CD8-positive, alpha-beta memory T cell (primary cell): Measurements from ENCODE around the gene PRAMEF1. TPM values are rescaled to one million over a fixed set of nuclear protein-coding genes. Genes with fewer than 3 reads are reported as not detected.
"Not testable (repeated sequence)": the region's sequence is repeated elsewhere in the genome, so short reads cannot be mapped to it uniquely, and the experiment has no call there.

Source experiments
- CTCF ChIA-PET: fragments of 350-600 bp; sonication (Branson Sonifier 250); formaldehyde crosslinking; loops from one replicate; lab custom pipeline; 2021; ENCODE audit warnings: antibody characterized with exemption; lab: Charles Lee
- POLR2A ChIA-PET: fragments of 350-600 bp; sonication (Branson Sonifier 250); formaldehyde crosslinking; loops from one replicate; lab custom pipeline; 2021; ENCODE audit warnings: antibody characterized with exemption; lab: Charles Lee
- DNase-seq, 5 donors: peaks; one replicate each; pipeline versions ENCODE4 v3.0.0 to v3.0.0-alpha.2; 2020 to 2022; ENCODE audit warnings: mixed read lengths in 1 of 5
- H3K27ac ChIP-seq: one replicate; pipeline ENCODE4 v1.7.0; 2013; ENCODE audit warnings: low read depth, mild to moderate bottlenecking, low read length, moderate library complexity
- H3K27me3 ChIP-seq: 2 replicates; pipeline ENCODE4 v1.7.0; 2013; ENCODE audit warnings: low read length, mild to moderate bottlenecking; ENCODE audit not compliant: insufficient read depth, poor library complexity, severe bottlenecking
- H3K36me3 ChIP-seq: 2 replicates; pipeline ENCODE4 v1.7.0; 2013; ENCODE audit warnings: mild to moderate bottlenecking, low read length, moderate library complexity; ENCODE audit not compliant: insufficient read depth
- H3K4me1 ChIP-seq: 2 replicates; pipeline ENCODE4 v1.7.0; 2013; ENCODE audit warnings: mild to moderate bottlenecking, low read length, moderate library complexity; ENCODE audit not compliant: insufficient read depth
- H3K4me3 ChIP-seq: 2 replicates; pipeline ENCODE4 v1.7.0; 2013; ENCODE audit warnings: mild to moderate bottlenecking, low read length
- H3K9me3 ChIP-seq: 2 replicates; pipeline ENCODE4 v1.7.0; 2013; ENCODE audit warnings: mild to moderate bottlenecking, low read length
- H3K27ac Mint-ChIP-seq, 8 donors: one replicate each; pipeline ENCODE4 v1.8.0; 2020 to 2021; ENCODE audit warnings: mixed read lengths in 8 of 8, mild to moderate bottlenecking in 6 of 8, inconsistent platforms in 3 of 8, moderate library complexity in 3 of 8
- H3K27me3 Mint-ChIP-seq, 2 donors: one replicate each; pipeline ENCODE4 v1.8.0; 2020 to 2021; ENCODE audit warnings: mixed read lengths in 2 of 2, mild to moderate bottlenecking in 1 of 2, moderate library complexity in 1 of 2
- H3K36me3 Mint-ChIP-seq, 3 donors: one replicate each; pipeline ENCODE4 v1.8.0; 2020 to 2021; ENCODE audit warnings: mixed read lengths in 3 of 3, inconsistent platforms in 1 of 3, mild to moderate bottlenecking in 1 of 3
- H3K4me1 Mint-ChIP-seq, 3 donors: one replicate each; pipeline ENCODE4 v1.8.0; 2020 to 2021; ENCODE audit warnings: mixed read lengths in 3 of 3, inconsistent platforms in 1 of 3, mild to moderate bottlenecking in 1 of 3
- H3K4me3 Mint-ChIP-seq, 7 donors: one replicate each; pipeline ENCODE4 v1.8.0; 2020 to 2021; ENCODE audit warnings: mixed read lengths in 7 of 7, mild to moderate bottlenecking in 6 of 7, moderate library complexity in 4 of 7, inconsistent platforms in 2 of 7
- H3K9me3 Mint-ChIP-seq, 5 donors: one replicate each; pipeline ENCODE4 v1.8.0; 2020 to 2022; ENCODE audit warnings: mixed read lengths in 5 of 5, mild to moderate bottlenecking in 3 of 5, moderate library complexity in 2 of 5, inconsistent platforms in 1 of 5
- polyA plus RNA-seq: library from polyadenylated mRNA; unstranded; fragments of 300-500 nt; fragmentation: Illumina TruSeq; gene quantifications from one replicate; pipeline ENCODE4 v1.2.3, GENCODE V29; 2021
- total RNA-seq, 2 experiments: library from RNA; stranded (reverse); gene quantifications; one replicate each; pipeline ENCODE4 v1.2.3, GENCODE V29; 2021

The PRAMEF1 gene, protein sequence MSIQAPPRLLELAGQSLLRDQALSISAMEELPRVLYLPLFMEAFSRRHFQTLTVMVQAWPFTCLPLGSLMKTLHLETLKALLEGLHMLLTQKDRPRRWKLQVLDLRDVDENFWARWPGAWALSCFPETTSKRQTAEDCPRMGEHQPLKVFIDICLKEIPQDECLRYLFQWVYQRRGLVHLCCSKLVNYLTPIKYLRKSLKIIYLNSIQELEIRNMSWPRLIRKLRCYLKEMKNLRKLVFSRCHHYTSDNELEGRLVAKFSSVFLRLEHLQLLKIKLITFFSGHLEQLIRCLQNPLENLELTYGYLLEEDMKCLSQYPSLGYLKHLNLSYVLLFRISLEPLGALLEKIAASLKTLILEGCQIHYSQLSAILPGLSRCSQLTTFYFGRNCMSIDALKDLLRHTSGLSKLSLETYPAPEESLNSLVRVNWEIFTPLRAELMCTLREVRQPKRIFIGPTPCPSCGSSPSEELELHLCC
- total RNA-seq (not detected), polyA plus RNA-seq (not detected)

DNA sequence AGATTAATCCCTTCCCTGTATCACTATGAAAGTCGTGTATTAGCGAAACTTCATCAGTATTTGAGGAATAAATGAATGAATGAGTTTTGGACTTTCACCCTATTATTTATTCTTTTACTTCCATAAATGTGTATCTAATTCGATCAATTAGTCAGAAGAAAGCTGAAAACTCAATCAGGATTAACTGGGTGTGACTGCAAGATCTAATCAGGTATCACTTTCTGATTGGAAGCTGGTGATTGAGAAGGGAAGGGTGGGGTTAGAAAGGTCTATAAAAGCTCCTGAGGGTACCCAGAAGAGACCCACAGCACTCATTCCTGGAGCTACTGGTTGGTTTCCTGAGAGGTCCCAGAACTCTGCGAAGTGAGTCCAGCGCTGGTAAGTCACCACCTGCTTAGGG, at the start of gene PRAMEF1:
PRAMEF1 (plus strand) TSS at position 301 of the 400 bp plus-strand sequence. CDS start 1,831 bp downstream, outside the sequence.
- H3K4me1 Mint-ChIP-seq, H3K27me3 ChIP-seq, CTCF ChIA-PET, H3K9me3 ChIP-seq, H3K4me3 Mint-ChIP-seq, H3K27me3 Mint-ChIP-seq, H3K4me1 ChIP-seq, H3K27ac Mint-ChIP-seq, H3K27ac ChIP-seq, H3K36me3 Mint-ChIP-seq, DNase-seq, H3K36me3 ChIP-seq, POLR2A ChIA-PET, H3K4me3 ChIP-seq: not testable (repeated sequence)
- H3K9me3 Mint-ChIP-seq, result peaks cover 0 to 11% (median 3%) of the 10 kb centered on the region in 5 donors

DNA sequence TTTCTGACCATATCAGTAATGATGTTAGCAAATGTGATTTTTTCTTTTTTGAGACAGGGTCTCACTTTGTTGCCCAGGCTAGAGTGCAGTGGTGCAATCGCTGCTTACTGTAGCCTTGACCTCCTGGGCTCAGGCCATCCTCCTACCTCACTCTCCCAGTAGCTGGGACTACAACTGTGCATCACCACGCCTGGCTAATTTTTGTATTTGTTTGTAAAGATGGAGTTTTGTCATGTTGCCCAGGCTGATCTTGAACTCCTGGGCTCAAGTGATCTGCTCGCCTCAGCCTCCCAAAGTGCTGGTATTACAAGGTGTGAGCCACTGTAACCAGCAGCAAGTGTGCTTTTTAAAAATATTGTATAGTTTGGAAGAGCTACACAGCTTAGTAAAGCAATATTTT, 49.3 kb upstream of the PRAMEF1 start:
- ChIA-PET POLR2A (no interaction called here), CTCF (no interaction called here)

DNA sequence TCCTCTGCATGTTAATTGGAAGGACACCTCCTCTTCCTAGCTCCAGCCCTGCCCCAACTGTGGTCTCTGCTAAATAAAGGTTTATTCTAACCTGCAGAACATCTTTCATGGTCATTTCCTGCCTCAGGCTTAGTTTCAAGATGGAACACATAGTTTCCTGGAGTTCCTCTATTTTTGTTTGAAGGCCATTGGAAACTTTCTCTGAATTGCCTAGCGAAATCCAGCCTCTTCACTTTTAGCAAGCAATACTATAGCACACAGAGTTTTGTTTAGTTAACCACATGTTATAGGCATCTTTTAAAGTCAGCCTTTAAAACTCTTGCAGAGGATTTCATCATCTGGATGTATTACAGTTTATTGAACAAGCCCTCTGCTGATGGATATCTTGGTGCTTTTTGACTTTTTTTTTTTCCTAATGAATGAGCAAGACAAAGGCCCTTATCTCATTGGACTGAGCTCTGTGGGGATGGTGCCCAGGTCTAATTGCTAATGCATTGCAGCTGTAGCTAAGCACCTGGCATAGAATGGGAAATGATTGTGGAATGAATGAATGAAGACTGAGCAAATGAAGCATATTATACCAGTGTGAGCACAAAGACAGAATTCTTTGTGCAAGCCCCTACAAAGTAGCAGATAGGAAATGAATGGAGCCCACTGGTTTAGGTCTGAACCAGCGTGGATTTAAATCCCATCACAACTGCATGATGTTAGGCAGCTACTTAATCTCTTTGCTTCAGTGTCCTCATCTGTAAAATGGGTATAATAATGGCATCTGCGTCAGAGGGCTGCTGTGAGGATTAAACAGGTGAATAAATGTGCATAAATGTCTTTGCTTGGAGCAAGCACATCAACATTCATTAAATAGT, 45.8 kb upstream of the PRAMEF1 start:
- Histone ChIP-seq H3K27ac (no peak overlapping the region), H3K36me3 (no peaks in the 10 kb centered on the region), H3K9me3 (peaks cover 11% of the 10 kb centered on the region), H3K27me3 (no peaks in the 10 kb centered on the region), H3K4me3 (no peak overlapping the region), H3K4me1 (no peaks in the 10 kb centered on the region)
- POLR2A ChIA-PET, result no interaction called here
- Mint-ChIP-seq H3K4me1 (no peaks in the 10 kb centered on the region), H3K4me3 (no peak overlapping the region), H3K27ac (no peak overlapping the region), H3K9me3 (peaks cover 16 to 39% (median 32%) of the 10 kb centered on the region in 5 donors), H3K36me3 (peaks cover 1 to 9% (median 2%) of the 10 kb centered on the region in 3 donors), H3K27me3 (peaks cover 24 to 68% of the 10 kb centered on the region in 2 donors)
- DNase-seq, result no peak
- CTCF ChIA-PET, result no interaction called here

More for the DNA sequence above, 49.3 kb upstream of the PRAMEF1 start:
- peaks cover 0 to under 1% (median 0%) of the 10 kb centered on the region in 3 donors for H3K36me3 Mint-ChIP-seq
- no peak for DNase-seq
- no peak overlapping the region for H3K27ac ChIP-seq
- H3K27me3 ChIP-seq, result no peaks in the 10 kb centered on the region
- no peaks in the 10 kb centered on the region for H3K9me3 ChIP-seq
- H3K27ac Mint-ChIP-seq, result no peak overlapping the region
- H3K4me1 ChIP-seq, result no peaks in the 10 kb centered on the region
- no peak overlapping the region for H3K4me3 Mint-ChIP-seq
- H3K9me3 Mint-ChIP-seq, result peaks cover 4 to 18% (median 10%) of the 10 kb centered on the region in 5 donors
- H3K4me1 Mint-ChIP-seq, result no peaks in the 10 kb centered on the region
- no peak overlapping the region for H3K4me3 ChIP-seq
- H3K36me3 ChIP-seq, result no peaks in the 10 kb centered on the region
- H3K27me3 Mint-ChIP-seq, result peaks cover 14 to 79% of the 10 kb centered on the region in 2 donors

DNA sequence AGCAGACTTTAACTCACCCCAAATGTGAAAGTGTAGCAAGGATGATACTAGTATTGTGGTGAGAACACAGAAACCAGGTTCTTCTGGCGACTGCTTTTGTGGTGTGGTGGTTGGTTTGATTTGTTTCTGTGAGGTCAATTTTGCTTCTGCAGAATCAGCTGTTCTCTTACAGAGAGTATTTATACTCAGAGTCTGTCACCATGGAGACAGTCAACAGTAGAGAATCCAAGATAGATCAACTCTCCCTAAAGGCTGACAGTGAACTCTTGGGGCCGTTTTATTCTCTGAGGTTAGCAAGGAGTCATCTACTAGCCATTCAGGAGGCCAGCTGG, 45.2 kb upstream of the PRAMEF1 start, which contains the start of gene CFAP107:
CFAP107 (plus strand) TSS at position 209 of the 332 bp plus-strand sequence. CDS start 231 bp downstream, outside the sequence.
- POLR2A ChIA-PET, result no interaction called here
- no peak within 1 kb of the TSS for H3K27ac Mint-ChIP-seq
- peaks cover 18 to 42% (median 36%) of the 10 kb centered on the region in 5 donors for H3K9me3 Mint-ChIP-seq
- CTCF ChIA-PET, result no interaction called here
- Histone ChIP-seq H3K27me3 (no peaks in the 10 kb centered on the region), H3K4me1 (no peaks in the 10 kb centered on the region), H3K9me3 (peaks cover 11% of the 10 kb centered on the region), H3K4me3 (no peak within 1 kb of the TSS), H3K27ac (no peak within 1 kb of the TSS), H3K36me3 (no peaks in the 10 kb centered on the region)
- no peak for DNase-seq
- no peaks in the 10 kb centered on the region for H3K4me1 Mint-ChIP-seq
- peaks cover 1 to 9% (median 2%) of the 10 kb centered on the region in 3 donors for H3K36me3 Mint-ChIP-seq
- H3K4me3 Mint-ChIP-seq, result no peak within 1 kb of the TSS
- peaks cover 25 to 74% of the 10 kb centered on the region in 2 donors for H3K27me3 Mint-ChIP-seq

GRCh38 chr1:12748778-12749355, 42.3 kb upstream of the PRAMEF1 start:
- no peaks in the 10 kb centered on the region for H3K36me3 ChIP-seq
- DNase-seq, result no peak
- Mint-ChIP-seq H3K4me3 (no peak overlapping the region), H3K27me3 (peaks cover 26 to 55% of the 10 kb centered on the region in 2 donors), H3K4me1 (no peaks in the 10 kb centered on the region), H3K9me3 (peaks cover 18 to 43% (median 36%) of the 10 kb centered on the region in 5 donors), H3K27ac (no peak overlapping the region), H3K36me3 (peaks cover 1 to 9% (median 2%) of the 10 kb centered on the region in 3 donors)
- H3K27me3 ChIP-seq, result no peaks in the 10 kb centered on the region
- no peak overlapping the region for H3K27ac ChIP-seq
- ChIA-PET CTCF (no interaction called here), POLR2A (no interaction called here)
- H3K4me1 ChIP-seq, result no peaks in the 10 kb centered on the region
- H3K9me3 ChIP-seq, result peaks cover 11% of the 10 kb centered on the region
- H3K4me3 ChIP-seq, result no peak overlapping the region

GRCh38 chr1:12754738-12755137, 36.5 kb upstream of the PRAMEF1 start:
- Histone ChIP-seq H3K36me3 (no peaks in the 10 kb centered on the region), H3K4me3 (no peak overlapping the region), H3K4me1 (no peaks in the 10 kb centered on the region), H3K27ac (no peak overlapping the region), H3K9me3 (no peaks in the 10 kb centered on the region), H3K27me3 (no peaks in the 10 kb centered on the region)
- CTCF ChIA-PET, result no interaction called here
- Mint-ChIP-seq H3K27ac (no peak overlapping the region), H3K27me3 (peaks cover 28 to 30% of the 10 kb centered on the region in 2 donors), H3K4me1 (no peaks in the 10 kb centered on the region), H3K9me3 (peaks cover 7 to 10% (median 8%) of the 10 kb centered on the region in 5 donors), H3K4me3 (no peak overlapping the region), H3K36me3 (no peaks in the 10 kb centered on the region)
- no peak for DNase-seq
- POLR2A ChIA-PET, result no interaction called here

- no peaks in the 10 kb centered on the region for H3K27me3 ChIP-seq
- DNase-seq, result no peak
- peaks cover 22 to 29% of the 10 kb centered on the region in 2 donors for H3K27me3 Mint-ChIP-seq
- CTCF ChIA-PET, result no interaction called here
- H3K4me3 Mint-ChIP-seq, result no peak overlapping the region
- H3K9me3 ChIP-seq, result no peaks in the 10 kb centered on the region
- H3K36me3 Mint-ChIP-seq, result no peaks in the 10 kb centered on the region
- no peak overlapping the region for H3K27ac Mint-ChIP-seq
- H3K27ac ChIP-seq, result no peak overlapping the region
- no peaks in the 10 kb centered on the region for H3K9me3 Mint-ChIP-seq
- H3K4me1 Mint-ChIP-seq, result no peaks in the 10 kb centered on the region
- H3K36me3 ChIP-seq, result no peaks in the 10 kb centered on the region
- no peaks in the 10 kb centered on the region for H3K4me1 ChIP-seq
- no peak overlapping the region for H3K4me3 ChIP-seq
- POLR2A ChIA-PET, result no interaction called here
Measured at GRCh38 chr1:12756273-12756672, 34.9 kb upstream of the PRAMEF1 start.
